Activated naive CD8-positive, alpha-beta T cell treated with anti-CD3 and anti-CD28 coated beads, Interleukin-2, amount 50 U/mL, for 24 hours (primary cell): Measurements from ENCODE around the gene GCHFR.

Source experiments
- ATAC-seq: fragments of 150-1000 bp; cut with Tn5 transposase; one replicate; pipeline ENCODE4 v1.10.0; 2021
- DNase-seq: peaks from one replicate; pipeline ENCODE4 v3.0.0; 2021
- H3K27ac Mint-ChIP-seq: one replicate; pipeline ENCODE4 v1.8.0; 2021; ENCODE audit warnings: mild to moderate bottlenecking, mixed read lengths
- H3K27me3 Mint-ChIP-seq: one replicate; pipeline ENCODE4 v1.8.0; 2021; ENCODE audit warnings: mixed read lengths
- H3K36me3 Mint-ChIP-seq: one replicate; pipeline ENCODE4 v1.8.0; 2021; ENCODE audit warnings: low read depth, mixed read lengths
- H3K4me1 Mint-ChIP-seq: one replicate; pipeline ENCODE4 v1.8.0; 2021; ENCODE audit warnings: mixed read lengths
- H3K4me3 Mint-ChIP-seq: one replicate; pipeline ENCODE4 v1.8.0; 2021; ENCODE audit warnings: mild to moderate bottlenecking, moderate library complexity, mixed read lengths
- H3K9me3 Mint-ChIP-seq: one replicate; pipeline ENCODE4 v1.8.0; 2021; ENCODE audit warnings: mixed read lengths

GCHFR gene

GRCh38 chr15:40763801-40764628, at the start of gene GCHFR:
Gene GCHFR (plus strand): TSS chr15:40764068. CDS start chr15:40764181, 113 bp downstream.
- H3K36me3 Mint-ChIP-seq = no peaks in the 10 kb centered on the region
- ATAC-seq (peak; percentile 50), DNase-seq (peak; percentile 78)
- H3K27me3 Mint-ChIP-seq = no peaks in the 10 kb centered on the region
- peak within 1 kb of the TSS; percentile 66 for H3K4me3 Mint-ChIP-seq
- no peaks in the 10 kb centered on the region for H3K9me3 Mint-ChIP-seq
- peaks cover 43% of the 10 kb centered on the region for H3K4me1 Mint-ChIP-seq
- peak within 1 kb of the TSS; percentile 77 for H3K27ac Mint-ChIP-seq

GRCh38 chr15:40714144-40714543, 49.7 kb upstream of the GCHFR start:
- no peaks in the 10 kb centered on the region for H3K9me3 Mint-ChIP-seq
- ATAC-seq = no peak
- no peak for DNase-seq
- H3K36me3 Mint-ChIP-seq = peaks cover 47% of the 10 kb centered on the region
- H3K4me1 Mint-ChIP-seq = no peaks in the 10 kb centered on the region
- H3K4me3 Mint-ChIP-seq = no peak overlapping the region
- no peaks in the 10 kb centered on the region for H3K27me3 Mint-ChIP-seq
- no peak overlapping the region for H3K27ac Mint-ChIP-seq

- no peaks in the 10 kb centered on the region for H3K9me3 Mint-ChIP-seq
- H3K4me1 Mint-ChIP-seq = peaks cover 1% of the 10 kb centered on the region
- no peak overlapping the region for H3K27ac Mint-ChIP-seq
- H3K27me3 Mint-ChIP-seq = no peaks in the 10 kb centered on the region
- DNase-seq (no peak), ATAC-seq (no peak)
- no peak overlapping the region for H3K4me3 Mint-ChIP-seq
- H3K36me3 Mint-ChIP-seq = peaks cover 46% of the 10 kb centered on the region
These were observed 47.7 kb upstream of the GCHFR start for GRCh38 chr15:40716165-40716564.

- Mint-ChIP-seq H3K9me3 (no peaks in the 10 kb centered on the region), H3K4me3 (no peak overlapping the region), H3K36me3 (peaks cover 47% of the 10 kb centered on the region), H3K27me3 (no peaks in the 10 kb centered on the region), H3K4me1 (peaks cover 17% of the 10 kb centered on the region), H3K27ac (no peak overlapping the region)
- DNase-seq = no peak
- ATAC-seq = no peak
These were observed 42.2 kb upstream of the GCHFR start for GRCh38 chr15:40721701-40722100.

- Mint-ChIP-seq H3K36me3 (peaks cover 46% of the 10 kb centered on the region), H3K4me1 (peaks cover 17% of the 10 kb centered on the region), H3K27ac (peak overlapping the region; percentile 4), H3K4me3 (no peak overlapping the region), H3K27me3 (no peaks in the 10 kb centered on the region), H3K9me3 (no peaks in the 10 kb centered on the region)
- ATAC-seq = no peak
- no peak for DNase-seq
These were observed 41.5 kb upstream of the GCHFR start for GRCh38 chr15:40722354-40722753.

- no peak overlapping the region for H3K27ac Mint-ChIP-seq
- no peak overlapping the region for H3K4me3 Mint-ChIP-seq
- peaks cover 43% of the 10 kb centered on the region for H3K36me3 Mint-ChIP-seq
- peaks cover 17% of the 10 kb centered on the region for H3K4me1 Mint-ChIP-seq
- DNase-seq (no peak), ATAC-seq (peak; percentile 73)
- no peaks in the 10 kb centered on the region for H3K27me3 Mint-ChIP-seq
- no peaks in the 10 kb centered on the region for H3K9me3 Mint-ChIP-seq
These were observed 40.9 kb upstream of the GCHFR start for GRCh38 chr15:40722934-40723333.

GRCh38 chr15:40723919-40724318, 39.9 kb upstream of the GCHFR start:
- Mint-ChIP-seq H3K36me3 (peaks cover 45% of the 10 kb centered on the region), H3K4me1 (peaks cover 17% of the 10 kb centered on the region), H3K27me3 (no peaks in the 10 kb centered on the region), H3K9me3 (no peaks in the 10 kb centered on the region), H3K4me3 (no peak overlapping the region), H3K27ac (no peak overlapping the region)
- no peak for DNase-seq
- no peak for ATAC-seq

- DNase-seq (no peak), ATAC-seq (no peak)
- H3K36me3 Mint-ChIP-seq = peaks cover 50% of the 10 kb centered on the region
- no peaks in the 10 kb centered on the region for H3K9me3 Mint-ChIP-seq
- no peak overlapping the region for H3K4me3 Mint-ChIP-seq
- H3K4me1 Mint-ChIP-seq = no peaks in the 10 kb centered on the region
- H3K27ac Mint-ChIP-seq = no peak overlapping the region
- H3K27me3 Mint-ChIP-seq = no peaks in the 10 kb centered on the region
These were observed 32.8 kb upstream of the GCHFR start for GRCh38 chr15:40731034-40731433.

- DNase-seq (no peak), ATAC-seq (no peak)
- no peaks in the 10 kb centered on the region for H3K9me3 Mint-ChIP-seq
- H3K27ac Mint-ChIP-seq = no peak overlapping the region
- no peaks in the 10 kb centered on the region for H3K27me3 Mint-ChIP-seq
- H3K4me3 Mint-ChIP-seq = no peak overlapping the region
- no peaks in the 10 kb centered on the region for H3K4me1 Mint-ChIP-seq
- H3K36me3 Mint-ChIP-seq = peaks cover 49% of the 10 kb centered on the region
These were observed 27.3 kb upstream of the GCHFR start for GRCh38 chr15:40736575-40736974.

GRCh38 chr15:40737048-40737447, 26.8 kb upstream of the GCHFR start:
- no peak for ATAC-seq
- Mint-ChIP-seq H3K27me3 (no peaks in the 10 kb centered on the region), H3K4me1 (no peaks in the 10 kb centered on the region), H3K9me3 (no peaks in the 10 kb centered on the region), H3K36me3 (peaks cover 45% of the 10 kb centered on the region), H3K27ac (no peak overlapping the region), H3K4me3 (no peak overlapping the region)
- no peak for DNase-seq

GRCh38 chr15:40739047-40739446, 24.8 kb upstream of the GCHFR start:
- H3K4me3 Mint-ChIP-seq = no peak overlapping the region
- no peak overlapping the region for H3K27ac Mint-ChIP-seq
- ATAC-seq (no peak), DNase-seq (no peak)
- no peaks in the 10 kb centered on the region for H3K9me3 Mint-ChIP-seq
- H3K27me3 Mint-ChIP-seq = no peaks in the 10 kb centered on the region
- H3K36me3 Mint-ChIP-seq = peaks cover 50% of the 10 kb centered on the region
- peaks cover 15% of the 10 kb centered on the region for H3K4me1 Mint-ChIP-seq

- peaks cover 53% of the 10 kb centered on the region for H3K36me3 Mint-ChIP-seq
- no peak overlapping the region for H3K27ac Mint-ChIP-seq
- peaks cover 22% of the 10 kb centered on the region for H3K4me1 Mint-ChIP-seq
- ATAC-seq = no peak
- H3K27me3 Mint-ChIP-seq = no peaks in the 10 kb centered on the region
- DNase-seq = no peak
- no peak overlapping the region for H3K4me3 Mint-ChIP-seq
- no peaks in the 10 kb centered on the region for H3K9me3 Mint-ChIP-seq
These were observed 24.0 kb upstream of the GCHFR start for GRCh38 chr15:40739854-40740253.

- DNase-seq = no peak
- H3K4me1 Mint-ChIP-seq = peaks cover 29% of the 10 kb centered on the region
- H3K27ac Mint-ChIP-seq = peak overlapping the region; percentile 90
- H3K9me3 Mint-ChIP-seq = no peaks in the 10 kb centered on the region
- no peak overlapping the region for H3K4me3 Mint-ChIP-seq
- no peaks in the 10 kb centered on the region for H3K27me3 Mint-ChIP-seq
- peaks cover 40% of the 10 kb centered on the region for H3K36me3 Mint-ChIP-seq
- no peak for ATAC-seq
These were observed 20.4 kb upstream of the GCHFR start for GRCh38 chr15:40743485-40743901.

GRCh38 chr15:40743921-40744814, 19.7 kb upstream of the GCHFR start:
- Mint-ChIP-seq H3K4me1 (peaks cover 29% of the 10 kb centered on the region), H3K27ac (peak overlapping the region; percentile 90), H3K9me3 (no peaks in the 10 kb centered on the region), H3K27me3 (no peaks in the 10 kb centered on the region), H3K36me3 (peaks cover 36% of the 10 kb centered on the region), H3K4me3 (peak overlapping the region; percentile 36)
- ATAC-seq = peak; percentile 92
- DNase-seq = peak; percentile 66

- Mint-ChIP-seq H3K36me3 (peaks cover 35% of the 10 kb centered on the region), H3K4me3 (no peak overlapping the region), H3K9me3 (no peaks in the 10 kb centered on the region)
These were observed 19.1 kb upstream of the GCHFR start for GRCh38 chr15:40744815-40745152.

More at GRCh38 chr15:40744815-40745152, 19.1 kb upstream of the GCHFR start:
- no peak for ATAC-seq
- DNase-seq = no peak
- Mint-ChIP-seq H3K27ac (peak overlapping the region; percentile 90), H3K27me3 (no peaks in the 10 kb centered on the region), H3K4me1 (peaks cover 29% of the 10 kb centered on the region)
